Suprapubic skin (tissue), 4 donors: ENCODE data around the gene SIPA1L3. TPM values are rescaled to one million over a fixed set of nuclear protein-coding genes. Genes with fewer than 3 reads are reported as not detected.
"Not testable (repeated sequence)": the region's sequence is repeated elsewhere in the genome, so short reads cannot be mapped to it uniquely, and the experiment has no call there.

ENCODE experiments used
- DNase-seq, 2 donors: peaks; one replicate each; pipeline ENCODE4 v3.0.0-alpha.2; 2019; ENCODE audit warnings: low spot score in 2 of 2
- H3K27ac ChIP-seq: fragments of 200-600 bp; sonication (generic); one replicate; pipeline ENCODE4 v1.5.1; 2019
- H3K27me3 ChIP-seq: fragments of 200-600 bp; sonication (generic); one replicate; pipeline ENCODE4 v1.5.1; 2019
- H3K36me3 ChIP-seq: fragments of 200-600 bp; sonication (generic); one replicate; pipeline ENCODE4 v1.5.1; 2019
- H3K4me1 ChIP-seq: fragments of 200-600 bp; sonication (generic); one replicate; pipeline ENCODE4 v1.5.1; 2019
- H3K4me3 ChIP-seq: fragments of 200-600 bp; sonication (generic); one replicate; pipeline ENCODE4 v1.5.1; 2019; ENCODE audit warnings: mild to moderate bottlenecking
- H3K9me3 ChIP-seq: fragments of 200-600 bp; sonication (generic); one replicate; pipeline ENCODE4 v1.5.1; 2019
- EP300 ChIP-seq: sonication (generic); formaldehyde crosslinking; IDR thresholded peaks from one replicate; pipeline ENCODE4 v1.6.1; 2017; ENCODE audit warnings: antibody characterized with exemption
- POLR2A ChIP-seq, 2 donors: fragments of 450-650 bp; IDR thresholded peaks; one replicate each; pipeline ENCODE4 v1.6.1; 2017; ENCODE audit warnings: antibody characterized with exemption in 2 of 2, mild to moderate bottlenecking in 2 of 2, moderate library complexity in 2 of 2
- POLR2AphosphoS5 ChIP-seq, 3 donors: sonication (generic); formaldehyde crosslinking; IDR thresholded peaks; one replicate each; pipeline ENCODE4 v1.6.1; 2017; ENCODE audit warnings: antibody characterized with exemption in 3 of 3
- WGBS: methylation state at CpG from one replicate; pipeline ENCODE4 v1.1.5; 2018; 5-methylcytosine and 5-hydroxymethylcytosine counted together
- total RNA-seq, 4 donors: library from RNA; depleted of rRNA; stranded (reverse); fragments of >200 nt; gene quantifications; one replicate each; pipeline ENCODE4 v1.1.0, GENCODE V29; 2016
- TF ChIP-seq, protein P1 (sequence below), 2 donors: fragments of 200-600 bp in 1 of 2; fragments of 450-650 bp in 1 of 2; sonication (generic) in 1 of 2; IDR thresholded peaks; one replicate each; pipeline ENCODE4 v1.5.1; 2016 to 2019; ENCODE audit warnings: antibody characterized with exemption in 2 of 2, mild to moderate bottlenecking in 1 of 2, moderate library complexity in 1 of 2

The SIPA1L3 gene
- total RNA-seq, 4 donors from 2014 or later = 52.6 to 92.1 (median 81.8) TPM

DNA sequence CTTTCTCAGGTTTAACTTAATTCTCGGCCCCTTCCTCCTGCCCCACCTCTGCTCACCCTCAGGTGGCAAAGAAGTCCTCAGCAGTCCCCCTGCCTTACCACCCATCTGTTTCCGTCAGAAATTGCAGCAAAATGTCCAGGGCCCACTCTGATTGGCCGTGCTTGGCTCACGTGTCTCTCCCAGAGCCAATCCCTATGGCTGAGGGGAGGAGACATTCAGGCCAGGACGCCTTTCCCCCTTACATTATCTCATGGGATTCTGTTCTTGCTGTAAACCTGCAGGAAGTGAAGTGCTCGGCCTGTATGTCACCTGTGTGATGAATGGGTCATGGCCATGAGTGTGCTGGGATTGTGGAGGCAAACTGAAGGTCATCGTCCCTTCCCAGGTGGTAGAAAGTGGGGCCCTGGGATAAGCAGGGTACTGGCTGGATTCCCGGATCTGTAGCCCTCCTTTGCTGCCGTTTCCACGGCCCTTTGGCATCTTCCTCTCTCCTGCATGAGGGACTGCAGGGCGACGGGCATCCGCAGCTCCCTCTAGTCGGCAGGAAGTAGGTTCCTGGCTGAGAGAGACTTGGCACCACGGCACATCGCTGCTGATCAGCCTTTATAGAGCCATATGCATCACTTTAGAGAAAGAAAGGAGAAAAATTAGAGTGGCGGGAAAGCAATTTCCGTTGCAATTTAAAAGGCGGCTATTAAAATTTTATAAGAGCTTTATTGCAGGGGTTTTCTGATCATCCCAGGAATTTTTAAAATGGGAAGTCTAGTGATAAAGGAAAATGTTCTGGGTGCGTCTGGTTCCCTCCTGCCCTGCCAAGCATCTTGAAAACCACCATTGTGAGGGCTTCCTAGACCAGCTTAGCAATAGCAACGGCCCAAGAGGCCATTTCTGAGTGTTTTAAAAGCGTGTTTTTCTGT is 118.2 kb downstream of the SIPA1L3 start:
- H3K27me3 ChIP-seq = no peaks in the 10 kb centered on the region
- peaks cover 9% of the 10 kb centered on the region for H3K4me1 ChIP-seq
- no peak overlapping the region for H3K27ac ChIP-seq
- H3K4me3 ChIP-seq = no peak overlapping the region
- no peak for DNase-seq
- TF ChIP-seq EP300 (no peak), POLR2A (IDR thresholded peaks at IDR 0.05) (no peak), POLR2AphosphoS5 (IDR thresholded peaks at IDR 0.05) (no peak)
- TF ChIP-seq, protein P1, sequence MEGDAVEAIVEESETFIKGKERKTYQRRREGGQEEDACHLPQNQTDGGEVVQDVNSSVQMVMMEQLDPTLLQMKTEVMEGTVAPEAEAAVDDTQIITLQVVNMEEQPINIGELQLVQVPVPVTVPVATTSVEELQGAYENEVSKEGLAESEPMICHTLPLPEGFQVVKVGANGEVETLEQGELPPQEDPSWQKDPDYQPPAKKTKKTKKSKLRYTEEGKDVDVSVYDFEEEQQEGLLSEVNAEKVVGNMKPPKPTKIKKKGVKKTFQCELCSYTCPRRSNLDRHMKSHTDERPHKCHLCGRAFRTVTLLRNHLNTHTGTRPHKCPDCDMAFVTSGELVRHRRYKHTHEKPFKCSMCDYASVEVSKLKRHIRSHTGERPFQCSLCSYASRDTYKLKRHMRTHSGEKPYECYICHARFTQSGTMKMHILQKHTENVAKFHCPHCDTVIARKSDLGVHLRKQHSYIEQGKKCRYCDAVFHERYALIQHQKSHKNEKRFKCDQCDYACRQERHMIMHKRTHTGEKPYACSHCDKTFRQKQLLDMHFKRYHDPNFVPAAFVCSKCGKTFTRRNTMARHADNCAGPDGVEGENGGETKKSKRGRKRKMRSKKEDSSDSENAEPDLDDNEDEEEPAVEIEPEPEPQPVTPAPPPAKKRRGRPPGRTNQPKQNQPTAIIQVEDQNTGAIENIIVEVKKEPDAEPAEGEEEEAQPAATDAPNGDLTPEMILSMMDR (IDR thresholded peaks at IDR 0.05) = no peak
- no peaks in the 10 kb centered on the region for H3K36me3 ChIP-seq
- H3K9me3 ChIP-seq = no peaks in the 10 kb centered on the region
- WGBS = 71% methylated on average over 22 of the region's 22 CpGs

DNA sequence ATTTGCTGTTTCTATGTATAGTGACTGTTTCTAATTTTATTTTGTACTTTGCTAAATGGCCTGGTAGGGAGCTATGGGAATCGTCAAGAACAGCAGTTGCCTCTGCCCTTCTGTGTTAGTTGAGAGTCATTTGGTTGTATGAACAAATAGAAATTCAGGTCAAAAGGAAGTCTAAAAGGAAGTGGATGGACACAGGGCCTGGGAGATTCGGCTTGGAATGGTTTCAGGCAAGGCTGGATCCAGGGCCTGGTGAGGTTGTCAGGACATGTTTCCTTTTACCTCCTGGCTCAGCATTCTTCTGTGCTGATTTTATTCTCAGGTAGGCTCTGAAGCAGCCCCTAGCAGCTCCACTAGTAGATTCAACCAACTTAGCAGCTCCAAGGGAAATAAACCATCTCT is 118.9 kb downstream of the SIPA1L3 start:
- Histone ChIP-seq H3K4me1 (peaks cover 9% of the 10 kb centered on the region), H3K27ac (no peak overlapping the region), H3K4me3 (no peak overlapping the region), H3K27me3 (no peaks in the 10 kb centered on the region), H3K36me3 (no peaks in the 10 kb centered on the region), H3K9me3 (no peaks in the 10 kb centered on the region)
- WGBS = 49% methylated on average over 2 of the region's 2 CpGs
- TF ChIP-seq EP300 (no peak), POLR2A (IDR thresholded peaks at IDR 0.05) (no peak), POLR2AphosphoS5 (IDR thresholded peaks at IDR 0.05) (no peak)
- TF ChIP-seq, protein P1 (IDR thresholded peaks at IDR 0.05) = no peak
- no peak for DNase-seq

DNA sequence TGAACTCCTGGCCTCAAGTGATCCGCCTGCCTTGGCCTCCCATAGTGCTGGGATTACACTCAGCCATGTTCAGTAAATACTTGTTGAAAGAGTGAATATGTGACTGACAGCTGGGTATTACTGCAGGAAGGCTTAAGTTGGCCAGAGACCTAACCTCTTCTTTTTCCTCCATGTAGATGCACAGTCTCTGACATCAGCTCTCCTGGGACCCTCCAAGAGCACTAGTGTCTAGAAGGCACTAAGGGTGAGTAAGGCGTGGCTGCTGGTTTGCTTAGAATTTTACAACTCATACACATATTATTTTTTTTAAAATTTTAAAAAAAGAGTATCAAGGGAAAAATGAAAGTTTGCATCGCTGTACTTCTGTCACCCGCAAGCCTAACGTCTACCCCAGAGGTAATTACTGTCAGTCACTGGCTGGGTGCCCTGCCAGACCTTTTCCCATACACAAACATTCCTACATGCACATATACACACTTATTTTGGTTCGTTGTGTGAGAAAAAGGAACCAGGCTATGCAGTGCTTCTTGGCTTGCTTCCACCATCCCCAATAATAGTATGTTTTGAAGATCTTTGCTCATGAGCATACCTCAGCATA is 122.0 kb downstream of the SIPA1L3 start:
- no peak for TF ChIP-seq POLR2A (IDR thresholded peaks at IDR 0.05)
- TF ChIP-seq POLR2AphosphoS5 (IDR thresholded peaks at IDR 0.05) = no peak
- TF ChIP-seq, protein P1 (IDR thresholded peaks at IDR 0.05) = no peak
- no peak overlapping the region for H3K27ac ChIP-seq
- no peak for DNase-seq
- H3K9me3 ChIP-seq = no peaks in the 10 kb centered on the region
- 83% methylated on average over 6 of the region's 6 CpGs for WGBS
- no peaks in the 10 kb centered on the region for H3K36me3 ChIP-seq
- peaks cover 3% of the 10 kb centered on the region for H3K4me1 ChIP-seq
- no peaks in the 10 kb centered on the region for H3K27me3 ChIP-seq
- H3K4me3 ChIP-seq = no peak overlapping the region

DNA sequence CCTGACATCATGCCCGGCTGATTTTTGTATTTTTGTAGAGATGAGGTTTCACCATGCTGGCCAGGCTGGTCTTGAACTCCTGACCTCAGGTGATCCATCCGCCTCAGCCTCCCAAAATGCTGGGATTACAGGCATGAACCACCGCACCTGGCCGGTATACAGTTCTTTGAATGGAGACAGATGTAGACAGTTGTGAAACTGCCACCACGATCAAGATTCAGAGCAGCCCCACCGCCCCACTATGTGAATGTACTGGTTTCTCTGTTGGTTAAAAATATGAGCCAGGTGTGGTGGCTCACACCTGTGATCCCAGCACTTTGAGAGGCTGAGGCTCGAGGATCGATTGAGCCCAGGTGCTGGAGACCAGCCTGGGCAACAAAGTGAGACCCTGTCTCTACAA is 123.0 kb downstream of the SIPA1L3 start:
- not testable (repeated sequence) for H3K36me3 ChIP-seq, H3K27me3 ChIP-seq, DNase-seq, H3K4me3 ChIP-seq, H3K27ac ChIP-seq, H3K4me1 ChIP-seq, H3K9me3 ChIP-seq
- WGBS = over 99% methylated on average over 8 of the region's 8 CpGs

DNA sequence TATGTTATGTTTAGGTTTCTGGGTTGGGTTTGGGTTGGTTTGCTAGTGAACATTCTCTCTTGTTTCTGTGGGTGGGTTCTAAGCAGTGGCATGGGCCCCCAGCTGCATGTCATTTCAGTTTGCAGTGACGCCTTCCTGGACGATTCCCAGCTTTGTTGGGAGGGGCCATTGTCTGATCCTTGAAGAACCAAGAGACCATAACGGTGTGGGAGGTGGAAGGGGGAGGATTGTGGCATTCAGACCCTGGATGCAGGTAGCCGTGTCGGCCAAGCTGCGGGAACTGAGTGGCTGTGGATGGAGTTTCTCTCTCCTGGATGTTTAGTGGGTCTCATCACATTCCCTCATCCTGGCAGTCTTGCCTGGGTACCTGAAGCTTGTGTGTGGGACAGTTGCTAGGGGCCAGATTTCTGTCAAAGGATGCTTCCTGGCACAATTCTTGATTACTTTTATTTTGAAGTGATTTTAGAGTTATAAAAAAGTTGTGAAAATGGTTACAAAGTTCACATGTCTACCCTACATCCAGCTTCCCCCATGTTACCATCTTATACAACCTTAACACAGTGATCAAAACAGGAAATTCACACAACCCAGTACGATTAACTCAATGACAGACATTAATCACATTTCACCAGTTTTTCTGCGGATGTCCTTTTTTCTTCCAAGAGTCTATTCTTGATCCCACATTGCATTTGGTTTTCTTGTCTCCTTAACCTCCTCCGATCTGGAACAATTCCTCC is 123.8 kb downstream of the SIPA1L3 start:
- no peaks in the 10 kb centered on the region for H3K27me3 ChIP-seq
- no peak overlapping the region for H3K4me3 ChIP-seq
- WGBS = 83% methylated on average over 9 of the region's 9 CpGs
- no peak overlapping the region for H3K27ac ChIP-seq
- no peak for DNase-seq
- no peak for TF ChIP-seq POLR2A (IDR thresholded peaks at IDR 0.05)
- TF ChIP-seq EP300 = no peak
- TF ChIP-seq POLR2AphosphoS5 (IDR thresholded peaks at IDR 0.05) = no peak
- TF ChIP-seq, protein P1 (IDR thresholded peaks at IDR 0.05) = no peak
- no peaks in the 10 kb centered on the region for H3K36me3 ChIP-seq
- H3K4me1 ChIP-seq = peaks cover 7% of the 10 kb centered on the region
- H3K9me3 ChIP-seq = no peaks in the 10 kb centered on the region
